ENCODE measurements around the gene DRD2.

Gene DRD2

GRCh38 chr11:113505046-113505445 lies 29.8 kb upstream of the DRD2 start (continued):
- no peak for TF ChIP-seq IKZF3 (tag by site-specific recombination; IDR thresholded peaks at IDR 0.05)
- TF ChIP-seq ZBTB48 (tag by site-specific recombination; IDR thresholded peaks at IDR 0.05) = no peak
- TF ChIP-seq BCL6B (tag by site-specific recombination; IDR thresholded peaks at IDR 0.05) = no peak
- no peak for TF ChIP-seq ZNF148 (tag by site-specific recombination; IDR thresholded peaks at IDR 0.05; ENCODE audit: borderline replicate concordance)
- TF ChIP-seq ZBTB21 (tag by site-specific recombination; IDR thresholded peaks at IDR 0.05) = no peak
- TF ChIP-seq GFI1B (tag by site-specific recombination; IDR thresholded peaks at IDR 0.05) = no peak
- no peak for TF ChIP-seq ZNF623 (tag by site-specific recombination; IDR thresholded peaks at IDR 0.05)

GRCh38 chr11:113504586-113504985 lies 29.4 kb upstream of the DRD2 start:
- Histone ChIP-seq H3K9me3 (ENCODE audit: control insufficient read depth, insufficient read depth, low read depth, low read length) (no peaks in the 10 kb centered on the region), H3K27ac (ENCODE audit: extremely low read depth, low read depth, low read length) (no peak overlapping the region), H3K4me1 (ENCODE audit: control insufficient read depth, insufficient read depth, low read length) (no peaks in the 10 kb centered on the region), H3K4me3 (ENCODE audit: low read depth, low read length) (no peak overlapping the region), H3K36me3 (ENCODE audit: control insufficient read depth in 2 of 2, insufficient read depth in 1 of 2, low read length in 2 of 2) (no peaks in the 10 kb centered on the region)
- POLR2A ChIA-PET = no interaction called here
- no peak for TF ChIP-seq SCRT1 (tag by site-specific recombination; IDR thresholded peaks at IDR 0.05; ENCODE audit: borderline replicate concordance)
- no peak for TF ChIP-seq BCL11B (tag by site-specific recombination; IDR thresholded peaks at IDR 0.05; ENCODE audit: low read depth)
- peak; percentile 48 for TF ChIP-seq PRDM10 (tag by site-specific recombination; IDR thresholded peaks at IDR 0.05)
- CTCF ChIA-PET = interaction anchor here (0.7 kb wide), 1 partner anchor 142 kb away, joined by 3 read pairs; no protein-coding TSS in a partner anchor

- no peaks in the 10 kb centered on the region for H3K9me3 ChIP-seq (ENCODE audit: control insufficient read depth, insufficient read depth, low read depth, low read length)
- H3K4me3 ChIP-seq (ENCODE audit: low read depth, low read length) = no peak overlapping the region
- POLR2A ChIA-PET = no interaction called here
- CTCF ChIA-PET = no interaction called here
- no peaks in the 10 kb centered on the region for H3K36me3 ChIP-seq (ENCODE audit: control insufficient read depth in 2 of 2, insufficient read depth in 1 of 2, low read length in 2 of 2)
- no peak overlapping the region for H3K27ac ChIP-seq (ENCODE audit: extremely low read depth, low read depth, low read length)
- no peaks in the 10 kb centered on the region for H3K4me1 ChIP-seq (ENCODE audit: control insufficient read depth, insufficient read depth, low read length)
- TF ChIP-seq YY1 (tag by site-specific recombination; IDR thresholded peaks at IDR 0.05) (no peak), ZNF639 (tag by site-specific recombination; IDR thresholded peaks at IDR 0.05) (no peak), GLI2 (tag by site-specific recombination; IDR thresholded peaks at IDR 0.05; ENCODE audit: borderline replicate concordance, low read depth) (no peak), ZBTB11 (tag by site-specific recombination; conservative IDR thresholded peaks at IDR 0.05; ENCODE audit: low read depth) (no peak), ZNF2 (tag by site-specific recombination; IDR thresholded peaks at IDR 0.05) (no peak), ZNF10 (tag by site-specific recombination; IDR thresholded peaks at IDR 0.05) (no peak)
These were observed 28.9 kb upstream of the DRD2 start for GRCh38 chr11:113504071-113504470.

All from HEK293 (cell line).